ENCODE measurements around the gene PARD3. TPM values are rescaled to one million over a fixed set of nuclear protein-coding genes. Genes with fewer than 3 reads are reported as not detected.
A peak's percentile ranks its signal among the peaks of the same experiment; 100 is the strongest.

PARD3 gene
- total and polyA plus RNA-seq, 2 donors from 2014 or later = 21.1 to 47.5 TPM

- Histone ChIP-seq H3K4me1 (ENCODE audit: control insufficient read depth in 2 of 3, insufficient read depth in 2 of 3, low read depth in 1 of 3, low read length in 3 of 3) (peaks cover 0 to 23% (median 23%) of the 10 kb centered on the region in 3 donors), H3K9ac (ENCODE audit: low read length in 3 of 3) (peak overlapping the region in 2 of 3 donors; percentile 13 to 17), H3K27me3 (ENCODE audit: control insufficient read depth, insufficient read depth, low read length) (no peaks in the 10 kb centered on the region), H3K27ac (ENCODE audit: low read depth in 2 of 2, low read length in 2 of 2) (no peak overlapping the region), H3K4me3 (ENCODE audit: low read length in 3 of 3) (peak overlapping the region in 1 of 3 donors; percentile 45), H3K36me3 (ENCODE audit: control insufficient read depth in 2 of 3, insufficient read depth in 3 of 3, low read length in 3 of 3) (no peaks in the 10 kb centered on the region), H3K9me3 (ENCODE audit: control insufficient read depth in 2 of 3, insufficient read depth in 1 of 3, low read length in 3 of 3) (no peaks in the 10 kb centered on the region)
- TF ChIP-seq CTCF (IDR thresholded peaks at IDR 0.05; ENCODE audit: borderline replicate concordance, extremely low read depth, insufficient read depth) = peak; percentile 53
- DNase-seq (peak in 3 of 5 donors; percentile 49 to 81 (median 76)), FAIRE-seq (peak; percentile 35)
- intact Hi-C loops (cut with DNase I) = no loop called here
Observed at GRCh38 chr10:34723750-34724149, 91.3 kb downstream of the PARD3 start.

- no peak for FAIRE-seq
- Histone ChIP-seq H3K36me3 (ENCODE audit: control insufficient read depth in 2 of 3, insufficient read depth in 3 of 3, low read length in 3 of 3) (no peaks in the 10 kb centered on the region), H3K4me3 (ENCODE audit: low read length in 3 of 3) (no peak overlapping the region), H3K27ac (ENCODE audit: low read depth in 2 of 2, low read length in 2 of 2) (no peak overlapping the region), H3K9me3 (ENCODE audit: control insufficient read depth in 2 of 3, insufficient read depth in 1 of 3, low read length in 3 of 3) (no peaks in the 10 kb centered on the region), H3K4me1 (ENCODE audit: control insufficient read depth in 2 of 3, insufficient read depth in 2 of 3, low read depth in 1 of 3, low read length in 3 of 3) (peaks cover 0 to 31% (median 27%) of the 10 kb centered on the region in 3 donors), H3K9ac (ENCODE audit: low read length in 3 of 3) (no peak overlapping the region), H3K27me3 (ENCODE audit: control insufficient read depth, insufficient read depth, low read length) (no peaks in the 10 kb centered on the region)
- DNase-seq = no peak
- intact Hi-C loops (cut with DNase I) = no loop called here
- no peak for TF ChIP-seq CTCF (IDR thresholded peaks at IDR 0.05; ENCODE audit: borderline replicate concordance, extremely low read depth, insufficient read depth)
Observed at GRCh38 chr10:34722404-34722803, 92.7 kb downstream of the PARD3 start.

GRCh38 chr10:34721208-34721840, 93.8 kb downstream of the PARD3 start:
- no peak overlapping the region for H3K9ac ChIP-seq (ENCODE audit: low read length in 3 of 3)
- intact Hi-C loops (cut with DNase I) = no loop called here
- DNase-seq (no peak), FAIRE-seq (no peak)
- H3K27me3 ChIP-seq (ENCODE audit: control insufficient read depth, insufficient read depth, low read length) = no peaks in the 10 kb centered on the region
- no peaks in the 10 kb centered on the region for H3K9me3 ChIP-seq (ENCODE audit: control insufficient read depth in 2 of 3, insufficient read depth in 1 of 3, low read length in 3 of 3)
- no peak for TF ChIP-seq CTCF (IDR thresholded peaks at IDR 0.05; ENCODE audit: borderline replicate concordance, extremely low read depth, insufficient read depth)
- H3K36me3 ChIP-seq (ENCODE audit: control insufficient read depth in 2 of 3, insufficient read depth in 3 of 3, low read length in 3 of 3) = no peaks in the 10 kb centered on the region
- H3K4me3 ChIP-seq (ENCODE audit: low read length in 3 of 3) = no peak overlapping the region
- H3K4me1 ChIP-seq (ENCODE audit: control insufficient read depth in 2 of 3, insufficient read depth in 2 of 3, low read depth in 1 of 3, low read length in 3 of 3) = peaks cover 0 to 31% (median 24%) of the 10 kb centered on the region in 3 donors
- no peak overlapping the region for H3K27ac ChIP-seq (ENCODE audit: low read depth in 2 of 2, low read length in 2 of 2)

Measured in kidney (tissue), 14 donors.